ENCODE data around the gene ST7L.

GRCh38 chr1:112636056-112636455 is 17.1 kb upstream of the ST7L start:
- TF ChIP-seq CTCF (IDR thresholded peaks at IDR 0.05) (no peak), CEBPB (IDR thresholded peaks at IDR 0.05) (no peak), USF2 (IDR thresholded peaks at IDR 0.05) (no peak), POLR2A (IDR thresholded peaks at IDR 0.05; ENCODE audit: low read length) (no peak), FOSL2 (IDR thresholded peaks at IDR 0.05) (no peak), FOSL2 (CRISPR knock-in tag; IDR thresholded peaks at IDR 0.05) (no peak), MYC (IDR thresholded peaks at IDR 0.05; ENCODE audit: borderline replicate concordance, low read length) (no peak), PHF8 (IDR thresholded peaks at IDR 0.05; ENCODE audit: borderline replicate concordance, low read depth) (no peak), HOXA7 (CRISPR knock-in tag; IDR thresholded peaks at IDR 0.05) (no peak), REST (IDR thresholded peaks at IDR 0.05) (no peak), MAX (IDR thresholded peaks at IDR 0.05) (no peak)
